Esophagus (tissue), 2 donors: ENCODE measurements around the gene PLEKHO2. TPM values are rescaled to one million over a fixed set of nuclear protein-coding genes. Genes with fewer than 3 reads are reported as not detected.

Experiments used
- H3K27ac ChIP-seq, 2 donors: one replicate each; pipeline ENCODE4 v1.5.1; 2013; ENCODE audit warnings: low read depth in 2 of 2, mild to moderate bottlenecking in 2 of 2, inconsistent platforms in 1 of 2, low read length in 1 of 2, moderate library complexity in 1 of 2
- H3K27me3 ChIP-seq, 2 donors: one replicate each; pipeline ENCODE4 v1.6.1; 2013; ENCODE audit warnings: low read length in 2 of 2, control low read depth in 1 of 2, mild to moderate bottlenecking in 1 of 2; ENCODE audit not compliant: insufficient read depth in 2 of 2, control insufficient read depth in 1 of 2
- H3K36me3 ChIP-seq, 2 donors: one replicate each; pipeline ENCODE4 v1.6.1; 2013; ENCODE audit warnings: low read length in 1 of 2; ENCODE audit not compliant: control insufficient read depth in 2 of 2, insufficient read depth in 2 of 2
- H3K4me1 ChIP-seq, 2 donors: one replicate each; pipeline ENCODE4 v1.6.1; 2013; ENCODE audit warnings: low read length in 1 of 2; ENCODE audit not compliant: control insufficient read depth in 2 of 2, insufficient read depth in 2 of 2
- H3K4me3 ChIP-seq, 2 donors: one replicate each; pipeline ENCODE4 v1.5.1; 2013; ENCODE audit warnings: low read length in 2 of 2, mild to moderate bottlenecking in 2 of 2, low read depth in 1 of 2, moderate library complexity in 1 of 2
- H3K9me3 ChIP-seq, 2 donors: one replicate each; pipeline ENCODE4 v1.6.1; 2013; ENCODE audit warnings: mild to moderate bottlenecking in 2 of 2, low read depth in 1 of 2, low read length in 1 of 2, moderate library complexity in 1 of 2; ENCODE audit not compliant: control insufficient read depth in 2 of 2, insufficient read depth in 1 of 2
- WGBS, 2 donors: extraction: QIAGEN DNeasy Blood & Tissue Kit; methylation state at CpG; one replicate each; pipeline ENCODE4 v1.1.7; 2013; 5-methylcytosine and 5-hydroxymethylcytosine counted together
- polyA plus RNA-seq, 2 donors: library from polyadenylated mRNA; stranded (reverse); fragments of 200-250 nt; gene quantifications; one replicate each; pipeline ENCODE4 v1.2.3, GENCODE V29; 2013
- donor health status: healthy with polysubstance abuse.
- donor health status: Bipolar disorder and iron deficiency.

Gene PLEKHO2
- polyA plus RNA-seq, 2 donors: 4.8 to 6.6 TPM

- no peak overlapping the region for H3K4me3 ChIP-seq
- peak overlapping the region; percentile 69 to 86 for H3K27ac ChIP-seq
- WGBS, 2 donors: 90% methylated on average over 6 of the region's 6 CpGs
- peaks cover 0 to 4% of the 10 kb centered on the region in 2 donors for H3K9me3 ChIP-seq
- H3K27me3 ChIP-seq: no peaks in the 10 kb centered on the region
- peaks cover 3 to 12% of the 10 kb centered on the region in 2 donors for H3K4me1 ChIP-seq
- H3K36me3 ChIP-seq: no peaks in the 10 kb centered on the region
These were observed 54.8 kb downstream of the PLEKHO2 start for GRCh38 chr15:64896371-64897069.

GRCh38 chr15:64897345-64897985 is 55.8 kb downstream of the PLEKHO2 start:
- H3K4me3 ChIP-seq: no peak overlapping the region
- peaks cover 3 to 12% of the 10 kb centered on the region in 2 donors for H3K4me1 ChIP-seq
- H3K9me3 ChIP-seq: peaks cover 0 to 4% of the 10 kb centered on the region in 2 donors
- H3K27me3 ChIP-seq: no peaks in the 10 kb centered on the region
- H3K27ac ChIP-seq: peak overlapping the region; percentile 69 to 70
- H3K36me3 ChIP-seq: no peaks in the 10 kb centered on the region
- 45 to 50% methylated on average over 6 of the region's 6 CpGs for WGBS, 2 donors

- Histone ChIP-seq H3K27me3 (no peaks in the 10 kb centered on the region), H3K4me3 (no peak overlapping the region), H3K4me1 (peaks cover 3 to 12% of the 10 kb centered on the region in 2 donors), H3K27ac (peak overlapping the region in 1 of 2 donors; percentile 14), H3K9me3 (peaks cover 0 to 4% of the 10 kb centered on the region in 2 donors), H3K36me3 (no peaks in the 10 kb centered on the region)
- WGBS, 2 donors: 88 to 93% methylated on average over 4 of the region's 4 CpGs
These were observed 56.7 kb downstream of the PLEKHO2 start for GRCh38 chr15:64898406-64898805.

- Histone ChIP-seq H3K27ac (no peak overlapping the region), H3K36me3 (no peaks in the 10 kb centered on the region), H3K9me3 (peaks cover 0 to 4% of the 10 kb centered on the region in 2 donors), H3K4me1 (peaks cover 3 to 8% of the 10 kb centered on the region in 2 donors), H3K27me3 (no peaks in the 10 kb centered on the region), H3K4me3 (no peak overlapping the region)
- 95 to 96% methylated on average over 5 of the region's 5 CpGs for WGBS, 2 donors
These were observed 59.4 kb downstream of the PLEKHO2 start for GRCh38 chr15:64901141-64901540.

- peaks cover 3 to 8% of the 10 kb centered on the region in 2 donors for H3K4me1 ChIP-seq
- no peak overlapping the region for H3K27ac ChIP-seq
- H3K27me3 ChIP-seq: no peaks in the 10 kb centered on the region
- H3K9me3 ChIP-seq: peaks cover 0 to 4% of the 10 kb centered on the region in 2 donors
- WGBS, 2 donors: 84 to 92% methylated on average over 2 of the region's 2 CpGs
- H3K4me3 ChIP-seq: no peak overlapping the region
- H3K36me3 ChIP-seq: no peaks in the 10 kb centered on the region
These were observed 60.2 kb downstream of the PLEKHO2 start for GRCh38 chr15:64901914-64902313.

- H3K27me3 ChIP-seq: no peaks in the 10 kb centered on the region
- H3K4me1 ChIP-seq: peaks cover 0 to under 1% of the 10 kb centered on the region in 2 donors
- no peaks in the 10 kb centered on the region for H3K36me3 ChIP-seq
- H3K27ac ChIP-seq: no peak overlapping the region
- peaks cover 0 to 4% of the 10 kb centered on the region in 2 donors for H3K9me3 ChIP-seq
- no peak overlapping the region for H3K4me3 ChIP-seq
- 91 to 94% methylated on average over 4 of the region's 4 CpGs for WGBS, 2 donors
These were observed 61.1 kb downstream of the PLEKHO2 start for GRCh38 chr15:64902863-64903262.

- Histone ChIP-seq H3K36me3 (no peaks in the 10 kb centered on the region), H3K27me3 (no peaks in the 10 kb centered on the region), H3K4me3 (no peak overlapping the region), H3K9me3 (peaks cover 0 to 4% of the 10 kb centered on the region in 2 donors), H3K4me1 (no peaks in the 10 kb centered on the region), H3K27ac (no peak overlapping the region)
- WGBS, 2 donors: 70 to 91% methylated on average over 4 of the region's 4 CpGs
These were observed 61.7 kb downstream of the PLEKHO2 start for GRCh38 chr15:64903326-64903950.

- Histone ChIP-seq H3K4me3 (no peak overlapping the region), H3K27me3 (no peaks in the 10 kb centered on the region), H3K27ac (no peak overlapping the region), H3K4me1 (no peaks in the 10 kb centered on the region), H3K9me3 (peaks cover 0 to 4% of the 10 kb centered on the region in 2 donors), H3K36me3 (no peaks in the 10 kb centered on the region)
- WGBS, 2 donors: 93 to 97% methylated on average over 4 of the region's 4 CpGs
These were observed 62.5 kb downstream of the PLEKHO2 start for GRCh38 chr15:64904189-64904588.

GRCh38 chr15:64905119-64905831 is 63.6 kb downstream of the PLEKHO2 start:
- no peaks in the 10 kb centered on the region for H3K4me1 ChIP-seq
- no peaks in the 10 kb centered on the region for H3K27me3 ChIP-seq
- 25 to 30% methylated on average over 29 of the region's 30 CpGs for WGBS, 2 donors
- peaks cover 0 to 4% of the 10 kb centered on the region in 2 donors for H3K9me3 ChIP-seq
- H3K36me3 ChIP-seq: no peaks in the 10 kb centered on the region
- peak overlapping the region in 1 of 2 donors; percentile 18 for H3K4me3 ChIP-seq
- no peak overlapping the region for H3K27ac ChIP-seq
